ENCODE results near the gene CDKN2C.
"Not testable (repeated sequence)": the region's sequence is repeated elsewhere in the genome, so short reads cannot be mapped to it uniquely, and the experiment has no call there.

CDKN2C gene

GRCh38 chr1:50981741-50982140 lies 11.7 kb downstream of the CDKN2C start:
- no peak for DNase-seq

GRCh38 chr1:50982611-50983010 lies 12.6 kb downstream of the CDKN2C start:
- DNase-seq, result no peak

GRCh38 chr1:50983219-50983802 lies 13.3 kb downstream of the CDKN2C start:
- no peak for DNase-seq

- DNase-seq, result no peak
These were observed 15.0 kb downstream of the CDKN2C start for GRCh38 chr1:50985094-50985493.

GRCh38 chr1:50986653-50987052 lies 16.6 kb downstream of the CDKN2C start:
- DNase-seq, result no peak

- DNase-seq, result no peak
These were observed 19.6 kb downstream of the CDKN2C start for GRCh38 chr1:50989694-50990093.

GRCh38 chr1:50992532-50993318 lies 22.7 kb downstream of the CDKN2C start:
- no peak for DNase-seq

GRCh38 chr1:50993645-50994044 lies 23.6 kb downstream of the CDKN2C start:
- no peak for DNase-seq

- no peak for DNase-seq
These were observed 25.0 kb downstream of the CDKN2C start for GRCh38 chr1:50994997-50995396.

- DNase-seq, result no peak
These were observed 25.6 kb downstream of the CDKN2C start for GRCh38 chr1:50995651-50996050.

GRCh38 chr1:50996083-50996482 lies 26.0 kb downstream of the CDKN2C start:
- no peak for DNase-seq

- not testable (repeated sequence) for DNase-seq
These were observed 29.3 kb downstream of the CDKN2C start for GRCh38 chr1:50999375-50999774.

- DNase-seq, result no peak
These were observed 30.1 kb downstream of the CDKN2C start for GRCh38 chr1:51000160-51000559.

- DNase-seq, result no peak
These were observed 30.6 kb downstream of the CDKN2C start for GRCh38 chr1:51000651-51001050.

- peak in 3 of 6 experiments; percentile 9 to 48 (median 13) for DNase-seq
These were observed 32.5 kb downstream of the CDKN2C start for GRCh38 chr1:51002516-51002915.

- DNase-seq, result not testable (repeated sequence)
These were observed 35.5 kb downstream of the CDKN2C start for GRCh38 chr1:51005549-51005948.

- no peak for DNase-seq
These were observed 39.3 kb downstream of the CDKN2C start for GRCh38 chr1:51009381-51009780.

- no peak for DNase-seq
These were observed 44.8 kb downstream of the CDKN2C start for GRCh38 chr1:51014878-51015277.

GRCh38 chr1:51019811-51020210 lies 49.8 kb downstream of the CDKN2C start:
- no peak for DNase-seq

All from stimulated activated naive CD4-positive, alpha-beta T cell (primary cell).